HEK293T (cell line): ENCODE measurements around the gene SLC25A25.

ENCODE experiments used
- ELF4 ChIP-seq: fragments of 450-650 bp; IDR thresholded peaks from 2 replicates; pipeline ENCODE4 v1.6.1; 2017; ENCODE audit warnings: antibody characterized with exemption
- FOXA1 ChIP-seq: fragments of 450-650 bp; IDR thresholded peaks from 2 replicates; pipeline ENCODE4 v1.6.1; 2016; ENCODE audit warnings: mild to moderate bottlenecking
- FOXK2 ChIP-seq: fragments of 450-650 bp; IDR thresholded peaks from 2 replicates; pipeline ENCODE4 v1.6.1; 2016; ENCODE audit warnings: mild to moderate bottlenecking
- HDGF ChIP-seq: fragments of 450-650 bp; IDR thresholded peaks from 2 replicates; pipeline ENCODE4 v1.6.1; 2017; ENCODE audit warnings: antibody characterized with exemption, borderline replicate concordance
- L3MBTL2 ChIP-seq: fragments of 450-650 bp; conservative IDR thresholded peaks from 2 replicates; pipeline ENCODE4 v1.6.1; 2016; ENCODE audit warnings: mild to moderate bottlenecking
- NFRKB ChIP-seq: fragments of 450-650 bp; IDR thresholded peaks from 2 replicates; pipeline ENCODE4 v1.6.1; 2016; ENCODE audit warnings: mild to moderate bottlenecking, moderate library complexity
- SUZ12 ChIP-seq: fragments of 450-650 bp; IDR thresholded peaks from 2 replicates; pipeline ENCODE4 v1.6.1; 2016; ENCODE audit warnings: mild to moderate bottlenecking
- ZNF384 ChIP-seq: fragments of 450-650 bp; IDR thresholded peaks from 2 replicates; pipeline ENCODE4 v1.6.1; 2016

GRCh38 chr9:128104171-128104618, 36.2 kb downstream of the SLC25A25 start:
- TF ChIP-seq ELF4 (no peak), FOXA1 (no peak), FOXK2 (no peak), ZNF384 (no peak), HDGF (no peak), NFRKB (no peak), SUZ12 (no peak), L3MBTL2 (no peak)
